NCI-H748 (cell line): ENCODE measurements around the gene ATF3.

Experiments used
- DNase-seq: peaks from one replicate; lab custom pipeline; 2025; ENCODE audit not compliant: unreplicated experiment; lab: John Stamatoyannopoulos, UW

ATF3 gene

DNA sequence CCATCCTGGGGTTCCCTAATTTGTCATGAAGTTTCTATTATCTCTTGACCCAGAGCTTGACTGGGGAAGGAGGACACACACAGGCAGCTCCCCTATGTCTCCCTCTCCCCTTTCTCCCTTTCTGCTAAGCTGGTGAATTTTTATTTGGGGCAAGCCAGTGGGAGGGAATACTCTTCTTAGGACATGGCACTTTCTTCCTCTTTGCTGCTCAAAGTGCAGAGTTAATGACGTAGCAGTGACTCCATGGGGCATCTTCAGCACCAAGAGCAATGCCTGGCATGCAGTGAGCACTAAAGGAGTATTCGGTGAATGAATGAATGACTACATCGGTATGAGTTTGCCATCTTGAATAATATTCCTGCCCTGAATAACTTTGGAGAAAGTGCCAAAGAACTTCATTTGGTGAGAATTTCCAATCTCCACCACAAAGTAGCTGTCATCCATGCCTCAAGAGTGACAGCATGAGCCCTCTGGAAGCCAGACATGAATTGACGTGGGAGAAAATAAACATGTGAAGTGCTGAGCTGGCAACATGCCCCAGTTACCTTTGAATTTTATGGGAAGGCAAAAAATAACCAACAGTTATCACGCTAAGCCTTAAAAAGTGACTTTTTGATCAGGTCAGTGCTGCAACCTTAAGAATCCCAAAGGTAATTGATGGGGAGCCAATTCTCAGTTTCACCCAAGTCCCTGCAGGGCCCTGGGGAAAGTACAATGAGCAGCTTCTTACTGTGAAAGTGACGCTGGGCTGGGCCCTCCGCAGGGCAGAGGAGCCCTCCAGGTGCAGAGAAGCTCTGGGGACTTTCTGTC lies 22.1 kb upstream of the ATF3 start:
- DNase-seq: no peak

DNA sequence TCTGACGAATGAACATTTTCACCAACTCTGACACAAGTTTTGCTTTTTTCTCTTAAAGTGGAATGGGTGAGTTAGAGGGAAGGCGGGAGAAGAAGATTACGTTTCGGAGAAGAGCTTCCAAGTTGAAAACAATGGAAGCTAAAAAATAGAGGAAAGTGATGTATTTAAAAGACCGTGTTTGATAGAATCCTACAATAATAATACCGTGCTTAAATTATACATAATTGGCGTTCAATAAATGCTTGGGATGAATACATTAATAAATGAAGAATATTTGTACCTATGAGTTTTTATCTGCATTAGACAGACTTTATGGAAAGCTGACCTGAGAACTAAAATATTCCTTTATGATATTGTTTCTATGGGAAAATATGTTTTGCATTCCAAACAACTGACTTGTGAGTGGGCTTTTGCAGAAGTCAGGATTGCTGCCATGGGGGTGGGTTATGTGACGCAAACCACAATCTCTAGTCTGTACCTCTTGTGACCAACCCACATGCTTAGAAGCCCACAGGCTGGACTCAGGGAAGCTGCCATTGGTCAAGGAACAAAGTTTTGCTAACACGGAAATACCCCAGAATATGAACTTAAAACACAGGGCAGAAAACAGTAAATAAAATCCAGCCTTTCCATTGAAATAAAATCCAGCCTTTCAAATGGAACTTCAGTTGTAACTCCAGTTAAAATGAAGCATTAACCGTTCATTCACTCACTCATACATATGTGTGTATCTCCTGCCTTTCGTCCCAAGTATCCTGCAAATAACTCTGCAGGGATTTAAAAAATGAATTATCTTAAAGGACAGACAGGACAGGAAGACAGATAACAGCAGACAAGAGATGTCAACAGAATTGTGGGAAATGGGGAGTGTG lies 21.3 kb upstream of the ATF3 start:
- DNase-seq: no peak

DNA sequence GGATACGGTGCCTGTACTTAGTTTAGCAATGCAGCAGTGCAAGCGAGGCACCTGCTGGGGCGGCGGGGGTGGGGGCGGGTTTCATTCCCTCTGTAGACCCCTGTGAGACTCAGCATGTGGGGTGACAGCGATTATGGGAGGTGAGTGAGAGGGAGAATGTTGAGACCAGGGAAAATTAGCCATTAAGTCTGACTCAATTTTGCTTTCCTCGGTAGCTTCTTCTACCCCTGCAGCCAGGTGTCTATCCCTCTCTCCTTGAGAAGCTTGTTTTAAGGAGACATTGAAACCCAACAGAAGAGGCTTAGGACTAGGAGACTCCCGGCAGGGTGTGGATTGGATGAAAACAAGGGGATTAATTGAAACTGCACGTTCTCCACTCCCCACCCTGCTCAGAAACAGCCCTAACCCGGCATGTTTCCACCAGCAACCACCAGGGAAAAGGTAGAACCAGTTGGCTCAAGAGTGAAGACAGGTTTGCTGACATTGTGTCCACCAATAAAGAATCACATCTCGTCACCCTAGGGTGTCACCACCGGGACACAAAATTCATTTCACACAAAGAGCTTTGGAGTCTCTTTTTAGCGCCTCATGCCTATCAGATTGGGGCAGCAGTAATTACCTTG lies 20.6 kb upstream of the ATF3 start:
- DNase-seq: no peak

DNA sequence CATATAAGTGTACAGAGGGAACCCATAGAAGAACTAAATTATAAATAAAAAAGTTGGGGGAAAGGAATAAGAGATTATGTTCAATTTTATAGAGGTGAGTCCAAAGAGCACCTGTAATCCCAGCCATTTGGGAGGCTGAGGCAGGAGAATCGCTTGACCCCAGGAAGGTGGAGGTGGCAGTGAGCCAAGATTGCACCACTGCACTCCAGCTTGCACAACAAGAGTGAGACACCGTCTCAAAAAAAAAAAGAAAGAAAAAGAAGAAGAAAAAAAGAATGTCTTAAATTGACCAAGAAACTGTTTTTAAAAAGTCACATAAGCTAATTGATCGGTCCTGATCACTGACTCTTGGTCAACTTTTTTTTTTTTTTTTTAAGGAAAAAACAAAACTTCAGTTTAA lies 19.1 kb upstream of the ATF3 start:
- no peak for DNase-seq

DNA sequence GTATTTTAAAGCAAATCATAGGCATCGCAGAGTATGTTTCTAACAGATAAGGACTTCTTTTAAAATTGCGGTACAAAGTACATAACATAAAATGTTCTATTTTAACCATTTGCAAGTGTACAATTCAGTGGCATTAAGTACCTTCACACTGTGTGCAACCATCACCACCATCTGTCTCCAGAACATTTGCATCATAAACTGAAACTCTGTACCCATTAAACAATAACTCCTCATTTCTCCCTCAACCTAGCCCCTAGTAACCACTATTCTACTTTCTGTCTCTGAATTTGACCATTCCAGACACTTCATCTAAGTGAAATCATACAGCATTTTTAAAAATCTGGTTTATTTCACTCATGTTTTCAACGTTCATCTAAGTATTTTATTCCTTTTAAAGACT lies 16.6 kb upstream of the ATF3 start:
- DNase-seq: no peak

DNA sequence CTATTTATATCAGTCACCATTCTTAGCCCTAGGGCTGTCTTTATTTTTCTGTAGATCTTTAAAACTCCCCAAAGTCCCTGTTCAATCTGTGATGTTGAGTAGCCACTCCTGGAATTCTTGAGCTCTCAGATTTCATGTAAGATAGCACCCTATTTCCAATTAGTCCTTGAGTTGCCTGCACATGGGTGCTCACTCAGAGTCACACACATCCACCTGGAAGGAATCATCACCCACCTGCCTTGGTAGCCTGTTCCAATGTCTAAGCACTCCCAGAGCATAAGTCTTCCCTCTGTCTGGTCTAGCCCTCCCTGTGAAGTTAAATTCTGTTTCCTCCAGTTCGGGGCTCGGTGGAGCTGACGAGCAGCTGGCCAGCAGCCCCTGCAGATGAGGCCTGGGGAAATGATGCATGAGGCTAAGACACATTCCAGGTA lies 14.7 kb upstream of the ATF3 start:
- DNase-seq: no peak

DNA sequence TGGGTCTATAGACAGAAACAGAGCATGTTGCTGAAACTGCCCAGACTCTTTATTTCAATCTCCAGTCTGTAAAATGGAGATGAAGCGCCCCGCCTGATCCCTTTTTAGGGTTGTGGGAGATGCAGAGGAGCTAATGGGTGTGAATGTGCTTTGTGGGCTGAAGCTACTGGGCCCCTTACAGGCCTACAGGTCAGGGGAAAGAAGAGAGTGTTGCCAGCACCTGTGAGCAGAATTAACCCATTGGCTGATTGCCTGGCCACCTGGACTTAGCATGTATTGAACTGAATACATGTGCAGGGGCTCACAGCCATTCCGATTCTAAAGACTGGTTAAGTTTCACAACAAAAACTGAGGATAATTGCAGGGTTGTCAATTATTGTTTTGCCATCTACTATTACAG lies 13.9 kb upstream of the ATF3 start:
- DNase-seq: no peak

DNA sequence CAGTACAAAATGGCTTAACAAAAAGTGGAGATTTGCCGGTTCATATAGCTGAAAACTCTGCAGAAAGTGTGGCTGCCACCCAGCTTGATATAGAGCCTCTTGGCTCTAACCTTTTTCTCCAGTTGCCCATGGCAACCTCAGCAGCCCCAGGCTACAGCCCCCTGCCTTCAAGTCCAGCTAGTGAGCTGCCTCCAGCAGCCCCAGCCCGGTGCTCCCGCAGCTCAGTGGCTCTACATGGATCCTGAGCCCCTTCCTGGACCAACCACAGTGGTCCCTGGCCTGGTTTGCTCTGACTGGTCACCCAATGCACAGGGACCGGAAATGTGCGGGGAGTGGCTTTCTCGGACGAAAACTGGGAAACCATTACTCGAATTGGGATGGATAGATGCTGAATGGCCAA lies 13.3 kb upstream of the ATF3 start:
- DNase-seq: no peak

DNA sequence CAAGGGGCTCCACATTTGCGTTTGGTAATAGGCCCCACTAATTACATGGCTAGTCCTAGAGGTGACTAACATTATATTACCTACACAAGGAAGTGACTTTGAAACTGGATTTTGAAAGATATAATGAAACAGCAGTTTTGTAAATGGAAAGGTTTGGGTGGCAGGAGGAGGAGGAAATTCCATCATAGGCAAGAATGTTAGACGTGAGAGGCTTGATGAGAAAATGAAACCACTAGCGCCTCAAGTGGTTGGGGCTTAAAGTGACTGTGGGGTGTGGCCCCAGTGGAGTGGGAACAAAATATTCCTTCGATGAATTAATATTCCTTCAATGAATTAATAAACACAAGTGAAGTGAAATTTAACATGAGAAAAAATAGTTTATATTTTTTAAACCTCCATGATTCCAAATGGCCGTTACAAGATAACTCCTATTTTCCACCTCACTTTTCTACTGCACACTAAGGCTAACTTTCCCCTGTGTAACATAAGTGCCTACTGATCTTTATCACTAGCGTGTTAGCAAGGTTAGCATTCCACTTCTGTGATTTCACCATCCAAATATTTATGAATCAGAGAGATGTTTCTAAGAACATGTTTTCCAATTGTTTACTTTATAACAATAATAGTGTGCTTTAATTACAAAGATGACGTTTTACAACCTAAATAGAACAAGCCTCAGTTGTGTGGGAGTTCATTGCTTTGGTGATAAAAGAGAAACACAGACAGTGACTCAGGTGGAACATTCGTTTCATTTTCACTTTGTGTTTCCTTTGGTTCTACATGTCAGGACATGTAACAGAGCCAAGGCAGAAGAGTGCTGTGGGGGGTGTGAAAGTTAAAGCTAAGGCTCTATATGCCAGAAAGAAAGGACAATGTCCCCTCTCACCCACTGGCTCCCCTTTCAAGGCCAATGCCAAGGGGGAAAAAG lies 12.5 kb upstream of the ATF3 start:
- DNase-seq: peak; percentile 22

DNA sequence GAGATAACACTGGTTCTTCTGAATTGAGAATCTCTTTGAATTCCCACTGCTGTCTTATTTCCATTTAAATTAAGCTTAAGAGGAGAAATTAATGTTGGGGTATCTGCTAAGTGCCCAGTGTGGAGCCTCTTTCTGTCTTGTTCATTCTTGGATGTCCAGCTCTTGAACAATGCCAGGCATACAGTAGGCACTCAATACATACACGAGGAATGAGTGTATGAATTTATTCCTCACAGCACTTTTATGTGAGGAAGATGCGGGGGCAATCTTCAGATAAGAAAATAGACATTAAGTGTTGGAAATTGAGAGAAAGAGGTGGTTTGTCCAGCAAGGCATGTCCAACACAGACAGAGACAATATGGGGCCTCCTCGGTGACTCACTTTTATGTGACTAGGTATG lies 11.8 kb upstream of the ATF3 start:
- no peak for DNase-seq

DNA sequence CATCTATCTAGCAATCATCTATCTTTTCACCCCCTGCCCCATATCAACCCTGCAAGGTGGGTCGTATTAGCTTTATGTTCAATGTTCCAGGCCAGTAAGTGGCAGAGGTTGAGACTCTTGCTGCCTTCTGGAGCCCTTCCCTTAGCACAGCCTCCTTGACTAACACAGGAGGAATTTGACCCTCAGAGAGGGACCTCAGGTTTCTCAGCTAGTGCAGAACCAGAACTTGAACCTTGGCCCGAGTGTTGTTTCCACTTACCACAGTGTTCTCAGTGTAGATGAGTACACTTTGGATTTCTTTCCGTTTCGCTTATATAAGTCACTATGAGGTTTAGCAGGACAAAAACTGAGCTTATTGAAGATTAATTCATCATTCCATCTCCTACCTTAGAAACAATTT lies 11.1 kb upstream of the ATF3 start:
- DNase-seq: no peak

DNA sequence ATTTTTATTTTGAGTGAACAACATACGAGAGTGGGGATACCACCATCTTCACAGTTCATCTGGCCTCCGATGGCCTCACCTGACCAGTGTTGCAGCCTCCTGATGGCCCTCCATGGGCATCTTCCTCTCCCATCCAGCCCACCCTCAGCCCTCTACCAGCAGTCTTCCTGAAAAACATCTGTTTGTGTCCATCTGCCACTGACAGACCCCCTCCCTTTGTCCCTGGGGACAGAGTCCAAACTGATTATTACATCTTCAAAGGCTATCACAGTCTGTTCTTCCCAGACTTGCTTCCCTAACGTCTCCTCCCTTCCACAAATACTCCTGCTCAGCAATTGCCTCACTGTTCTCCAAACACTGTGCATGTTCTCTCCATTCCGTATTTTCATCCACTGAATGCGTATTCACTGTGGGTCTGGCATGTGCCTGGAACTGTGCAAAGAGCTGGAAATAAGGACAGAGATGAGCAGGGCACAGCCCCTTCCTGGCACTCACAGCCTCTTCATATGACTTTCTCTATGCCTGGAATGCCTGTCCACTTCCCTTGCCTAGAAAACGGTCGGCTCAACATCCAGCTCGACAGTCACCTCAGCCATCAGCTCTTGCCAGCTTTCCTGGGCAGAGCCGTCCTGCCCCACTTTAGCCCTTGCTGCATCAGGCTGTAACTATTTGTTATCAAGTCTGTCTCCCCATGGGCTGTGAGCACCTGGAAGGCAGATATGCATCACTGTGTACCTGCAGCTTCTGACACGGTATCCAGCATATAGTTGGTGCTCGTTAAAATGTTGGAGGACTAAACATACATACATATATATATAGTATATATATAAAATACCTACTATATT lies 8.3 kb upstream of the ATF3 start:
- no peak for DNase-seq

DNA sequence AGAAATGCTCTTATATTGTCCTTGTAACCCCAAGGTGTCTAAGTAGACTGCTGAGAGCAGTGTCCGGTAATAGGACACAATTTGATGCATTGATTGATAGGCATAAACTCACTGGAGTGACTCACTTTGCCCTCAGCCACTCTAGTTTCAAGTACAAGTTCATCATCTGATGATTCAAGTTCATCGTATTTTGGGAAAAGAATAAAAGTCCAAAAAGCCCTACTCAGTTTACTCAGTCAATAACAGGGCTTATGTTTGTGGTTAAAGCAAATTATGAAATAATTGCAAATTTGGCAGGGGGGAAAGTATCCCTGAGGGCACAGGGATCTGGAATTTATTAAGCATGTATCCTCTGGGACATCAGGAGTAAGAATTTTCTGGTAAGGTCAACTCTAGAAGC lies 7.6 kb upstream of the ATF3 start:
- DNase-seq: no peak

DNA sequence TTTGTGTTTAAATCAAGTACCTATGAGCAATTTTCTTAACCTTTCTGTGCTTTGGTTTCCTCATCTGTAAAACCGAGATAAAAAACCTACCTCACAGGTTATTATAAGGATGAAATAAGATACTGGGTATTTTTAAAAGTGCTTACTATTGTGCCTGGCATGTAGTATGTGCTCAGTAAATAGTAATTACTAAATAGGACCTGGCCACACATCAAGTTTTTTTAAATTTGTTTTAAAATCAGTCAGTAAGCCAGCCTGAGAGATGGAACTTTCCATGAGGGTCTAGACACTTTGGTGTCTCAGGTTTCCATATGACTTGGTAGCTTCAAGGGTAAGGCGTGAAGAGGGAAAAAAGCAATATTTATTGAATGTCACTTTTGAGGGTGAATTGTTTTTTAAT lies 7.0 kb upstream of the ATF3 start:
- DNase-seq: no peak

DNA sequence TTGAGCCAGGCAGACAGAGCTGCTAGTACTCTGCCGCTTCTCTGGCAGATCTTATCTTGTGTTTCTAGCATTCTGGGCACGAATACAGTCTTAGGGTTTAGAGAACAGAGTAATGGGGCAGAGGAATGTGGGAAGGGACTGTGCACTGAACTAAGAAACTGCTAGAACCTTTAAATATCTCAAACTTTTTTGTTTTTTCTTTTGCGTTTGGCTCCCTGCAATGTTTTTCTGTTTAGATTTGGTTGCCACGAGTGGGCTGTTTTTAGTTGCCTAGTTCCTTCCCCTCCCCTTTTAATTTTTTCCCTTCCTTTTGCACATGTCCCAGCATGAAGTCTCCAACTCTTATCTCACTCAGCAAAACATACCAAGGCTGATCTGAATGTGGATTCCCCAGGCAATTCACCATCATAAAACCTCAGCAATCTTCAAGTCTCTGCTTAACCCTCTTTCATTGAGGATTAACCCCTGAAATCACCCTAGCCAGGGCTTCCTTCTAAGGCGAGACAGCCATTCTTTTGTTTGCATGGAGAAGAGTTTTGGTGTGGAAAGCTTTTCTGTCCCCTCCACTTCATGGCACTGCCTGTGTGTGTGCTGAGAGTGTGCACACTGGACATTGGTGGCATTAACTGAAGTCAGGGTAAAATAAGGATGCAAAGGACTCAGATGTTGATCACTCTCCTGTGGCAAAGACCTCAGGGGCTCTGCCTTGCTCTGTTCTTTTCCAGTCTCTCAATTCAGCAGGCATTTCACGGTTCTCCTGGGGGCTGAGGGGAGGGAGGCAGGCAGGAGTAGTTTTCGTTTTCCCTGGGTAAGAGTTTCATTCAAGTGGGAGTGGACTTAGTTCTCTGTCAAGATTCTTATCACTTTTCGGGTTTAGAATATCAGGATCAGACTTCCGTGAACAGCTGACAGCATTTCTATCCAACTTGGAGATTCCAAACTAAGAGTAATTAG lies 2.8 kb upstream of the ATF3 start:
- DNase-seq: no peak

DNA sequence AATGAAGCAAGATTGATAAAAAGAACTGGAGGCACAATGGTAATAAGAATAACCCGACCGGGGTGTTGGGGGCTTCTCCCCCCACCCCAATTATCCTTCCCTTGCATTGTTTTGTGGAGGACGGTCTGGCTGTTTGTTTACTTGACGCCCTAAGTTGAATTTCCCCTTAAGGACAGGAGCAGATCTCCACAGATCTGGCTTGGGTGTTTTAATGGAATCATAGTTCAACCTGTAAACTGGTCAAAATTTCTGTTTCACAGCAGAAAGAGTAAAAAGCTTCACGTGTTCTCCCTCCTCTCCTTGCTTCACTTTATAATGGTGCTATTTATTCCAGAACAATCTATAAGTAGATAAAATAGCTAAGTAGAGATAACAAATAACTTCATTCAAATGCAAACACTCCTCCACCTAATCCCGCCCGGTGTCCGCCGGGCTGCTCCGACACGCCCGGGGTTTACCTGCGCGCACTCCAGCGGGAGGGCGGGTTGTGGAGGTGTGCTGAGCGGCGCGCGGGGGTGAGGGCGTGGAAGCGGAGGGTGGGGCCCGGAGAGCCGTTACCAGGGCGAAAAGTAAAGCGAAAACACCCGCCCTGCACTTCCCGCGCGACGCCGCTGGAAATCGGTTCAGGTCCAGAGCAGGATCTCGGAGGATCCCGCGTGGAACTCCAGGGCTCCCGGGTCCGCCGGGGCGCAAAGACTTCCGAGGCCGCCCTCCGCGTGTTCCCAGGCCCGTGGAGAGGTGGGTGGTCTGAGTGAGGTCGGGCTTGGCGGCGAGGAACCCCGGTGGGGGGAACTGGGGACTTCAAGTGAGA lies 2.0 kb upstream of the ATF3 start:
- peak; percentile 78 for DNase-seq

DNA sequence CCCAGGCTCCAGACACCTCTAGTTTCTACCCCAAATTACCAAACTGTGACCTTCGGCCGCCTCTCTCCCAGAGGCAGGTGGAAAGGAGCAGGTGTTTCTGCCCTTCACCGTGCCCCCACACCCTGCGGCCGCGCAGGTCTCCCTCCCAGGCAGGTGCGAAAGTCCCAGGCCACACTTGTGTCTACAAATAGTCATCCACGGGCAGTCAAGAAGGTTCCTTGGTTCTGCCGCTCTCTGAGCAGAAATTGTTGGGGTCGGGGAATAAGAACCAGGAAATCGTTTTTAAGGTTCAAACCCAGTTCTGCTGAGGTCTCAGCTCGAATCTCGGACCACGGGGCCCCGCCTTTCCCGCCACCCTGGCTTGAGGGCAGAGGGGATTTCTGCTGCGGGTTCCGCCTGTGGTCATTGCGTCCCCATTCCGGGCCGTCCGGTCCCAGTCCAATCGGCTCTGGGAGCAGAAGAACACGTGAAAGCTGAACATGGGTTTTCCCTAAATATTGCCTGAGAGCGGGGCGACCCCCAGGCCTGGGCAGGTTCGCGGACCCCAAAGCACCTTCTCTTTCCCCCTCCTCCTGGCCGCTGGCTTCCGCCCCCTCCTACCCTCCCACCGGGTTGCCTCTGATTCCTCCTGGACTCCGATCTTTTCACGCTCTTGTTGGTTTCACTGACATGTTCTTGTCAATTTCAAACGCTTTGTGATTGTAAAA lies 1.2 kb upstream of the ATF3 start:
- peak; percentile 61 for DNase-seq
